WTC11 (cell line): ENCODE data around the gene GRAMD4. TPM values are rescaled to one million over a fixed set of nuclear protein-coding genes. Genes with fewer than 3 reads are reported as not detected.

Source experiments
- ATAC-seq: fragments of 200-7000 bp; cut with Tn5 transposase; 2 replicates; pipeline ENCODE4 v1.10.0; 2021; ENCODE audit warnings: mild to moderate bottlenecking, moderate library complexity
- CTCF ChIA-PET: fragments of 300-600 bp; sonication (Branson Sonifier 250); formaldehyde crosslinking; loops from one replicate; lab custom pipeline; 2021; ENCODE audit warnings: antibody characterized with exemption; lab: Charles Lee
- POLR2A ChIA-PET: fragments of 350-600 bp; sonication (Branson Sonifier 250); formaldehyde crosslinking; loops from one replicate; lab custom pipeline; 2021; ENCODE audit warnings: antibody characterized with exemption; lab: Charles Lee
- DNase-seq: peaks from one replicate; pipeline ENCODE4 v3.0.0; 2021; ENCODE audit warnings: low spot score
- H3K27ac Mint-ChIP-seq: 2 replicates; pipeline ENCODE4 v1.8.0; 2021; ENCODE audit warnings: mixed read lengths
- H3K27me3 Mint-ChIP-seq: 2 replicates; pipeline ENCODE4 v1.8.0; 2021; ENCODE audit warnings: low read depth, mild to moderate bottlenecking, moderate library complexity, mixed read lengths
- H3K36me3 Mint-ChIP-seq: 2 replicates; pipeline ENCODE4 v1.8.0; 2021; ENCODE audit warnings: mixed read lengths
- H3K4me1 Mint-ChIP-seq: 2 replicates; pipeline ENCODE4 v1.8.0; 2022; ENCODE audit warnings: mixed read lengths
- H3K4me3 Mint-ChIP-seq: 2 replicates; pipeline ENCODE4 v1.8.0; 2021; ENCODE audit warnings: mild to moderate bottlenecking, moderate library complexity, mixed read lengths
- H3K9me3 Mint-ChIP-seq: 2 replicates; pipeline ENCODE4 v1.8.0; 2021; ENCODE audit warnings: mixed read lengths
- MYBL2 ChIP-seq: sonication (generic); formaldehyde crosslinking; IDR thresholded peaks from 2 replicates; pipeline ENCODE4 v1.8.1; 2023; ENCODE audit warnings: mild to moderate bottlenecking, moderate library complexity, missing genetic modification reagents
- NR3C1 ChIP-seq: sonication (generic); formaldehyde crosslinking; conservative IDR thresholded peaks from 2 replicates; pipeline ENCODE4 v1.8.1; 2023; ENCODE audit warnings: low read depth, mild to moderate bottlenecking, missing genetic modification reagents
- ZBTB21 ChIP-seq: sonication (generic); formaldehyde crosslinking; IDR thresholded peaks from 2 replicates; pipeline ENCODE4 v1.8.1; 2023; ENCODE audit warnings: mild to moderate bottlenecking, missing genetic modification reagents, borderline replicate concordance
- ZNF138 ChIP-seq: sonication (generic); formaldehyde crosslinking; conservative IDR thresholded peaks from 2 replicates; pipeline ENCODE4 v1.8.1; 2022; ENCODE audit warnings: mild to moderate bottlenecking, moderate library complexity, missing genetic modification reagents
- ZNF425 ChIP-seq: fragments of 250-450 bp; sonication (Bioruptor Pico); conservative IDR thresholded peaks from 2 replicates; pipeline ENCODE4 v1.9.0; 2021; ENCODE audit warnings: mild to moderate bottlenecking
- total RNA-seq: library from RNA; stranded (reverse); gene quantifications from 3 replicates; pipeline ENCODE4 v1.2.3, GENCODE V29; 2021
- TF ChIP-seq, protein P1 (sequence below): sonication (generic); formaldehyde crosslinking; IDR thresholded peaks from 2 replicates; pipeline ENCODE4 v1.8.1; 2022; ENCODE audit warnings: low read depth, mild to moderate bottlenecking, moderate library complexity, missing genetic modification reagents, borderline replicate concordance
- TF ChIP-seq, protein P2 (sequence below): sonication (generic); formaldehyde crosslinking; IDR thresholded peaks from 2 replicates; pipeline ENCODE4 v1.8.1; 2022; ENCODE audit warnings: missing genetic modification reagents, borderline replicate concordance
- TF ChIP-seq, protein P3 (sequence below): fragments of 250-450 bp; sonication (Bioruptor Pico); IDR thresholded peaks from 2 replicates; pipeline ENCODE4 v1.8.0; 2021; ENCODE audit warnings: mild to moderate bottlenecking
- TF ChIP-seq, protein P4 (sequence below): sonication (generic); formaldehyde crosslinking; IDR thresholded peaks from 2 replicates; pipeline ENCODE4 v1.8.0; 2023; ENCODE audit warnings: mild to moderate bottlenecking, missing genetic modification reagents
- TF ChIP-seq, protein P5 (sequence below): fragments of 200-600 bp; IDR thresholded peaks from 2 replicates; pipeline ENCODE4 v1.8.0; 2022; ENCODE audit warnings: antibody characterized with exemption
- TF ChIP-seq, protein P6 (sequence below): fragments of 250-450 bp; sonication (Bioruptor Pico); IDR thresholded peaks from 2 replicates; pipeline ENCODE4 v1.9.0; 2021; ENCODE audit warnings: mild to moderate bottlenecking

Gene GRAMD4
- total RNA-seq, 1 experiment from 2014 or later = 41.0 TPM

- no peak for ATAC-seq
- POLR2A ChIA-PET = no interaction called here
- H3K27ac Mint-ChIP-seq = no peak overlapping the region; the same call in 1 of the 2 replicates
These were observed 73.6 kb downstream of the GRAMD4 start for GRCh38 chr22:46693634-46694415.

GRCh38 chr22:46694416-46695170, 74.4 kb downstream of the GRAMD4 start:
- no peaks in the 10 kb centered on the region for H3K9me3 Mint-ChIP-seq
- peak overlapping the region; percentile 41; the same call in 1 of the 2 replicates for H3K27ac Mint-ChIP-seq
- peaks cover 40% of the 10 kb centered on the region for H3K36me3 Mint-ChIP-seq
- POLR2A ChIA-PET = no interaction called here
- no peaks in the 10 kb centered on the region for H3K27me3 Mint-ChIP-seq
- no peaks in the 10 kb centered on the region for H3K4me1 Mint-ChIP-seq
- DNase-seq (no peak), ATAC-seq (no peak)
- CTCF ChIA-PET = no interaction called here
- H3K4me3 Mint-ChIP-seq = no peak overlapping the region
- TF ChIP-seq, protein P1, sequence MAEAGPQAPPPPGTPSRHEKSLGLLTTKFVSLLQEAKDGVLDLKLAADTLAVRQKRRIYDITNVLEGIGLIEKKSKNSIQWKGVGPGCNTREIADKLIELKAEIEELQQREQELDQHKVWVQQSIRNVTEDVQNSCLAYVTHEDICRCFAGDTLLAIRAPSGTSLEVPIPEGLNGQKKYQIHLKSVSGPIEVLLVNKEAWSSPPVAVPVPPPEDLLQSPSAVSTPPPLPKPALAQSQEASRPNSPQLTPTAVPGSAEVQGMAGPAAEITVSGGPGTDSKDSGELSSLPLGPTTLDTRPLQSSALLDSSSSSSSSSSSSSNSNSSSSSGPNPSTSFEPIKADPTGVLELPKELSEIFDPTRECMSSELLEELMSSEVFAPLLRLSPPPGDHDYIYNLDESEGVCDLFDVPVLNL (CRISPR knock-in tag) = no peak
- TF ChIP-seq ZNF425 (CRISPR knock-in tag) (no peak), NR3C1 (no peak)
- TF ChIP-seq, protein P2, sequence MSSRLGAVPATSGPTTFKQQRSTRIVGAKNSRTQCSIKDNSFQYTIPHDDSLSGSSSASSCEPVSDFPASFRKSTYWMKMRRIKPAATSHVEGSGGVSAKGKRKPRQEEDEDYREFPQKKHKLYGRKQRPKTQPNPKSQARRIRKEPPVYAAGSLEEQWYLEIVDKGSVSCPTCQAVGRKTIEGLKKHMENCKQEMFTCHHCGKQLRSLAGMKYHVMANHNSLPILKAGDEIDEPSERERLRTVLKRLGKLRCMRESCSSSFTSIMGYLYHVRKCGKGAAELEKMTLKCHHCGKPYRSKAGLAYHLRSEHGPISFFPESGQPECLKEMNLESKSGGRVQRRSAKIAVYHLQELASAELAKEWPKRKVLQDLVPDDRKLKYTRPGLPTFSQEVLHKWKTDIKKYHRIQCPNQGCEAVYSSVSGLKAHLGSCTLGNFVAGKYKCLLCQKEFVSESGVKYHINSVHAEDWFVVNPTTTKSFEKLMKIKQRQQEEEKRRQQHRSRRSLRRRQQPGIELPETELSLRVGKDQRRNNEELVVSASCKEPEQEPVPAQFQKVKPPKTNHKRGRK (CRISPR knock-in tag) = no peak
- TF ChIP-seq, protein P3, sequence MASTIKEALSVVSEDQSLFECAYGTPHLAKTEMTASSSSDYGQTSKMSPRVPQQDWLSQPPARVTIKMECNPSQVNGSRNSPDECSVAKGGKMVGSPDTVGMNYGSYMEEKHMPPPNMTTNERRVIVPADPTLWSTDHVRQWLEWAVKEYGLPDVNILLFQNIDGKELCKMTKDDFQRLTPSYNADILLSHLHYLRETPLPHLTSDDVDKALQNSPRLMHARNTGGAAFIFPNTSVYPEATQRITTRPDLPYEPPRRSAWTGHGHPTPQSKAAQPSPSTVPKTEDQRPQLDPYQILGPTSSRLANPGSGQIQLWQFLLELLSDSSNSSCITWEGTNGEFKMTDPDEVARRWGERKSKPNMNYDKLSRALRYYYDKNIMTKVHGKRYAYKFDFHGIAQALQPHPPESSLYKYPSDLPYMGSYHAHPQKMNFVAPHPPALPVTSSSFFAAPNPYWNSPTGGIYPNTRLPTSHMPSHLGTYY = no peak

More at GRCh38 chr22:46693634-46694415, 73.6 kb downstream of the GRAMD4 start:
- TF ChIP-seq, protein P4, sequence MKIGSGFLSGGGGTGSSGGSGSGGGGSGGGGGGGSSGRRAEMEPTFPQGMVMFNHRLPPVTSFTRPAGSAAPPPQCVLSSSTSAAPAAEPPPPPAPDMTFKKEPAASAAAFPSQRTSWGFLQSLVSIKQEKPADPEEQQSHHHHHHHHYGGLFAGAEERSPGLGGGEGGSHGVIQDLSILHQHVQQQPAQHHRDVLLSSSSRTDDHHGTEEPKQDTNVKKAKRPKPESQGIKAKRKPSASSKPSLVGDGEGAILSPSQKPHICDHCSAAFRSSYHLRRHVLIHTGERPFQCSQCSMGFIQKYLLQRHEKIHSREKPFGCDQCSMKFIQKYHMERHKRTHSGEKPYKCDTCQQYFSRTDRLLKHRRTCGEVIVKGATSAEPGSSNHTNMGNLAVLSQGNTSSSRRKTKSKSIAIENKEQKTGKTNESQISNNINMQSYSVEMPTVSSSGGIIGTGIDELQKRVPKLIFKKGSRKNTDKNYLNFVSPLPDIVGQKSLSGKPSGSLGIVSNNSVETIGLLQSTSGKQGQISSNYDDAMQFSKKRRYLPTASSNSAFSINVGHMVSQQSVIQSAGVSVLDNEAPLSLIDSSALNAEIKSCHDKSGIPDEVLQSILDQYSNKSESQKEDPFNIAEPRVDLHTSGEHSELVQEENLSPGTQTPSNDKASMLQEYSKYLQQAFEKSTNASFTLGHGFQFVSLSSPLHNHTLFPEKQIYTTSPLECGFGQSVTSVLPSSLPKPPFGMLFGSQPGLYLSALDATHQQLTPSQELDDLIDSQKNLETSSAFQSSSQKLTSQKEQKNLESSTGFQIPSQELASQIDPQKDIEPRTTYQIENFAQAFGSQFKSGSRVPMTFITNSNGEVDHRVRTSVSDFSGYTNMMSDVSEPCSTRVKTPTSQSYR = no peak
- TF ChIP-seq ZBTB21 (CRISPR knock-in tag) (no peak), MYBL2 (CRISPR knock-in tag) (no peak), ZNF138 (CRISPR knock-in tag) (no peak)
- TF ChIP-seq, protein P5, sequence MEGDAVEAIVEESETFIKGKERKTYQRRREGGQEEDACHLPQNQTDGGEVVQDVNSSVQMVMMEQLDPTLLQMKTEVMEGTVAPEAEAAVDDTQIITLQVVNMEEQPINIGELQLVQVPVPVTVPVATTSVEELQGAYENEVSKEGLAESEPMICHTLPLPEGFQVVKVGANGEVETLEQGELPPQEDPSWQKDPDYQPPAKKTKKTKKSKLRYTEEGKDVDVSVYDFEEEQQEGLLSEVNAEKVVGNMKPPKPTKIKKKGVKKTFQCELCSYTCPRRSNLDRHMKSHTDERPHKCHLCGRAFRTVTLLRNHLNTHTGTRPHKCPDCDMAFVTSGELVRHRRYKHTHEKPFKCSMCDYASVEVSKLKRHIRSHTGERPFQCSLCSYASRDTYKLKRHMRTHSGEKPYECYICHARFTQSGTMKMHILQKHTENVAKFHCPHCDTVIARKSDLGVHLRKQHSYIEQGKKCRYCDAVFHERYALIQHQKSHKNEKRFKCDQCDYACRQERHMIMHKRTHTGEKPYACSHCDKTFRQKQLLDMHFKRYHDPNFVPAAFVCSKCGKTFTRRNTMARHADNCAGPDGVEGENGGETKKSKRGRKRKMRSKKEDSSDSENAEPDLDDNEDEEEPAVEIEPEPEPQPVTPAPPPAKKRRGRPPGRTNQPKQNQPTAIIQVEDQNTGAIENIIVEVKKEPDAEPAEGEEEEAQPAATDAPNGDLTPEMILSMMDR = no peak
- TF ChIP-seq, protein P6, sequence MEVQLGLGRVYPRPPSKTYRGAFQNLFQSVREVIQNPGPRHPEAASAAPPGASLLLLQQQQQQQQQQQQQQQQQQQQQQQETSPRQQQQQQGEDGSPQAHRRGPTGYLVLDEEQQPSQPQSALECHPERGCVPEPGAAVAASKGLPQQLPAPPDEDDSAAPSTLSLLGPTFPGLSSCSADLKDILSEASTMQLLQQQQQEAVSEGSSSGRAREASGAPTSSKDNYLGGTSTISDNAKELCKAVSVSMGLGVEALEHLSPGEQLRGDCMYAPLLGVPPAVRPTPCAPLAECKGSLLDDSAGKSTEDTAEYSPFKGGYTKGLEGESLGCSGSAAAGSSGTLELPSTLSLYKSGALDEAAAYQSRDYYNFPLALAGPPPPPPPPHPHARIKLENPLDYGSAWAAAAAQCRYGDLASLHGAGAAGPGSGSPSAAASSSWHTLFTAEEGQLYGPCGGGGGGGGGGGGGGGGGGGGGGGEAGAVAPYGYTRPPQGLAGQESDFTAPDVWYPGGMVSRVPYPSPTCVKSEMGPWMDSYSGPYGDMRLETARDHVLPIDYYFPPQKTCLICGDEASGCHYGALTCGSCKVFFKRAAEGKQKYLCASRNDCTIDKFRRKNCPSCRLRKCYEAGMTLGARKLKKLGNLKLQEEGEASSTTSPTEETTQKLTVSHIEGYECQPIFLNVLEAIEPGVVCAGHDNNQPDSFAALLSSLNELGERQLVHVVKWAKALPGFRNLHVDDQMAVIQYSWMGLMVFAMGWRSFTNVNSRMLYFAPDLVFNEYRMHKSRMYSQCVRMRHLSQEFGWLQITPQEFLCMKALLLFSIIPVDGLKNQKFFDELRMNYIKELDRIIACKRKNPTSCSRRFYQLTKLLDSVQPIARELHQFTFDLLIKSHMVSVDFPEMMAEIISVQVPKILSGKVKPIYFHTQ (CRISPR knock-in tag) = no peak
- no peak for DNase-seq
- Mint-ChIP-seq H3K4me1 (no peaks in the 10 kb centered on the region), H3K27me3 (no peaks in the 10 kb centered on the region), H3K36me3 (peaks cover 35% of the 10 kb centered on the region), H3K4me3 (no peak overlapping the region), H3K9me3 (no peaks in the 10 kb centered on the region)
- CTCF ChIA-PET = interaction anchor here (0.7 kb wide), 1 partner anchor 131 kb away, joined by 3 read pairs; no protein-coding TSS in a partner anchor
